IMR-90 (cell line): ENCODE results near the gene EXOC3L4. TPM values are rescaled to one million over a fixed set of nuclear protein-coding genes. Genes with fewer than 3 reads are reported as not detected.

ENCODE experiments used
- ATAC-seq: fragments of 200-7000 bp; cut with Tn5 transposase; 2 replicates; pipeline ENCODE4 v1.9.1; 2020; ENCODE audit warnings: low read depth, mild to moderate bottlenecking, moderate library complexity
- BruUV-seq: library from RNA; stranded (reverse); fragments of 400-500 nt; replicated peaks from 2 replicates; lab custom pipeline; 2021; lab: Mats Ljungman, UMichigan
- CTCF ChIA-PET: fragments of 300-600 bp; formaldehyde crosslinking; extraction: SDS; loops from one replicate; lab custom pipeline; 2021; ENCODE audit warnings: antibody characterized with exemption; lab: Yijun Ruan, JAX
- POLR2A ChIA-PET: fragments of 300-600 bp; sonication (Branson Sonifier 250); formaldehyde crosslinking; loops from one replicate; lab custom pipeline; 2022; ENCODE audit warnings: antibody characterized with exemption; ENCODE audit not compliant: unreplicated experiment; lab: Charles Lee
- DNase-seq: peaks from one replicate; pipeline ENCODE4 v3.0.0; 2013
- H2AFZ ChIP-seq: replicated peaks from 2 replicates; pipeline ENCODE3; 2013; ENCODE audit warnings: low read length, mild to moderate bottlenecking; ENCODE audit not compliant: poor library complexity
- H2AK5ac ChIP-seq: 2 replicates; pipeline ENCODE4 v1.6.1; 2013; ENCODE audit warnings: low read depth, low read length, inconsistent platforms
- H2AK9ac ChIP-seq: replicated peaks from 2 replicates; pipeline ENCODE3; 2013; ENCODE audit warnings: mild to moderate bottlenecking, low read depth, low read length, moderate library complexity; ENCODE audit not compliant: poor library complexity
- H2BK120ac ChIP-seq: 2 replicates; pipeline ENCODE4 v1.6.1; 2013; ENCODE audit warnings: low read depth, low read length, inconsistent platforms
- H2BK15ac ChIP-seq: 3 replicates; pipeline ENCODE4 v1.6.1; 2013; ENCODE audit warnings: low read depth, low read length, inconsistent platforms
- H2BK20ac ChIP-seq: 2 replicates; pipeline ENCODE4 v1.6.1; 2013; ENCODE audit warnings: low read depth, mild to moderate bottlenecking, inconsistent platforms, low read length, moderate library complexity
- H2BK5ac ChIP-seq: 2 replicates; pipeline ENCODE4 v1.6.1; 2013; ENCODE audit warnings: mild to moderate bottlenecking, low read depth, low read length, inconsistent platforms; ENCODE audit not compliant: poor library complexity, severe bottlenecking
- H3K14ac ChIP-seq: replicated peaks from 2 replicates; pipeline ENCODE4 v1.6.1; 2013; ENCODE audit warnings: low read depth, low read length, inconsistent platforms
- H3K18ac ChIP-seq: 2 replicates; pipeline ENCODE4 v1.6.1; 2013; ENCODE audit warnings: low read depth, low read length, control low read depth
- H3K23ac ChIP-seq: 2 replicates; pipeline ENCODE4 v1.6.1; 2013; ENCODE audit warnings: low read depth, low read length, inconsistent platforms
- H3K27ac ChIP-seq: 2 replicates; pipeline ENCODE4 v1.5.1; 2013; ENCODE audit warnings: mild to moderate bottlenecking, control low read depth, low read length; ENCODE audit not compliant: insufficient read depth
- H3K27me3 ChIP-seq: 2 replicates; pipeline ENCODE4 v1.6.1; 2013; ENCODE audit warnings: low read length; ENCODE audit not compliant: control insufficient read depth, insufficient read depth
- H3K36me3 ChIP-seq: 2 replicates; pipeline ENCODE4 v1.6.1; 2013; ENCODE audit warnings: low read length, mixed read lengths; ENCODE audit not compliant: control insufficient read depth, insufficient read depth
- H3K4ac ChIP-seq: 2 replicates; pipeline ENCODE4 v1.6.1; 2013; ENCODE audit warnings: low read depth, low read length, inconsistent platforms
- H3K4me1 ChIP-seq: 2 replicates; pipeline ENCODE4 v1.6.1; 2013; ENCODE audit warnings: low read length, mixed read lengths; ENCODE audit not compliant: control insufficient read depth, insufficient read depth
- H3K4me2 ChIP-seq: 2 replicates; pipeline ENCODE4 v1.6.1; 2013; ENCODE audit warnings: low read depth, mild to moderate bottlenecking, control low read depth, low read length, moderate library complexity
- H3K4me3 ChIP-seq: 2 replicates; pipeline ENCODE4 v1.5.1; 2013; ENCODE audit warnings: low read depth, mild to moderate bottlenecking, control low read depth, low read length, moderate library complexity; ENCODE audit not compliant: insufficient read depth
- H3K56ac ChIP-seq: 2 replicates; pipeline ENCODE4 v1.6.1; 2013; ENCODE audit warnings: low read length, inconsistent platforms; ENCODE audit not compliant: insufficient read depth; ENCODE audit errors: extremely low read depth
- H3K79me1 ChIP-seq, 2 experiments: 2 replicates each; pipeline ENCODE4 v1.6.1; 2013; ENCODE audit warnings: low read length in 2 of 2, inconsistent platforms in 1 of 2, low read depth in 1 of 2
- H3K9ac ChIP-seq: 2 replicates; pipeline ENCODE4 v1.6.1; 2013; ENCODE audit warnings: low read depth, low read length, control low read depth
- H3K9me1 ChIP-seq: 2 replicates; pipeline ENCODE4 v1.6.1; 2013; ENCODE audit warnings: low read length, inconsistent platforms; ENCODE audit not compliant: insufficient read depth
- H3K9me3 ChIP-seq: 2 replicates; pipeline ENCODE4 v1.6.1; 2013; ENCODE audit warnings: low read length; ENCODE audit not compliant: control insufficient read depth, insufficient read depth
- H4K20me1 ChIP-seq: 2 replicates; pipeline ENCODE4 v1.6.1; 2013; ENCODE audit warnings: low read length, inconsistent platforms; ENCODE audit not compliant: insufficient read depth
- H4K5ac ChIP-seq: 2 replicates; pipeline ENCODE4 v1.6.1; 2013; ENCODE audit warnings: mild to moderate bottlenecking, low read depth, low read length, control low read depth
- H4K8ac ChIP-seq, 2 experiments: 2 replicates each; pipeline ENCODE4 v1.6.1; 2013; ENCODE audit warnings: low read depth in 2 of 2, low read length in 2 of 2, control low read depth in 1 of 2, inconsistent platforms in 1 of 2
- H4K91ac ChIP-seq: 2 replicates; pipeline ENCODE4 v1.6.1; 2013; ENCODE audit warnings: low read depth, low read length, inconsistent platforms; ENCODE audit not compliant: insufficient read depth
- CEBPB ChIP-seq: IDR thresholded peaks from 2 replicates; pipeline ENCODE4 v1.6.1; 2012; ENCODE audit warnings: low read depth, low read length, improper control_type of control experiment
- CTCF ChIP-seq: conservative IDR thresholded peaks from 2 replicates; pipeline ENCODE4 v1.5.1; 2012; ENCODE audit warnings: mild to moderate bottlenecking, low read depth, low read length, improper control_type of control experiment
- NFE2L2 ChIP-seq: fragments of 150-350 bp; IDR thresholded peaks from 2 replicates; pipeline ENCODE4 v1.6.1; 2016; ENCODE audit warnings: low read depth, mild to moderate bottlenecking, low read length
- WGBS, 2 experiments: methylation state at CpG; one replicate each; pipeline versions ENCODE4 v1.1.5 to v1.1.7; 2013; ENCODE audit warnings: missing lambda C conversion rate in 2 of 2; ENCODE audit not compliant: insufficient read length in 1 of 2; ENCODE audit errors: extremely low coverage in 2 of 2; 5-methylcytosine and 5-hydroxymethylcytosine counted together
- dilution Hi-C: fragments of 300-500 bp; cut with HindIII; formaldehyde crosslinking; loops from one replicate; pipeline ENCODE4 v1.14.3; 2018; ENCODE audit warnings: low sequenced_read_pairs; ENCODE audit not compliant: unreplicated experiment
- in situ Hi-C: fragments of 300-500 bp; cut with MboI; formaldehyde crosslinking; loops from 3 replicates; pipeline ENCODE4 v1.14.3; 2019; ENCODE audit warnings: low sequenced_read_pairs, inconsistent platforms, mixed read lengths
- intact Hi-C: fragments of 100-400 bp; cut with micrococcal nuclease; formaldehyde crosslinking; loops from 2 replicates; pipeline ENCODE4 v1.10.0; 2022
- polyA plus RNA-seq, 3 experiments: library from polyadenylated mRNA; depleted of rRNA; stranded (reverse); fragments of >200 nt; gene quantifications; 2 replicates each; pipeline ENCODE4 v1.2.3, GENCODE V29; 2012; ENCODE audit warnings: low replicate concordance in 1 of 3
- total RNA-seq: library from RNA; depleted of rRNA; stranded (reverse); fragments of >200 nt; gene quantifications from 2 replicates; pipeline ENCODE4 v1.2.3, GENCODE V29; 2012
- TF ChIP-seq, protein P1 (sequence below): fragments of 150-350 bp; IDR thresholded peaks from 2 replicates; pipeline ENCODE4 v1.6.1; 2017; ENCODE audit warnings: mild to moderate bottlenecking, antibody characterized with exemption, low read length, low read depth

The EXOC3L4 gene
- total and polyA plus RNA-seq, 2 of the 4 experiments (the other 2 are of a cell fraction), result not detected

DNA sequence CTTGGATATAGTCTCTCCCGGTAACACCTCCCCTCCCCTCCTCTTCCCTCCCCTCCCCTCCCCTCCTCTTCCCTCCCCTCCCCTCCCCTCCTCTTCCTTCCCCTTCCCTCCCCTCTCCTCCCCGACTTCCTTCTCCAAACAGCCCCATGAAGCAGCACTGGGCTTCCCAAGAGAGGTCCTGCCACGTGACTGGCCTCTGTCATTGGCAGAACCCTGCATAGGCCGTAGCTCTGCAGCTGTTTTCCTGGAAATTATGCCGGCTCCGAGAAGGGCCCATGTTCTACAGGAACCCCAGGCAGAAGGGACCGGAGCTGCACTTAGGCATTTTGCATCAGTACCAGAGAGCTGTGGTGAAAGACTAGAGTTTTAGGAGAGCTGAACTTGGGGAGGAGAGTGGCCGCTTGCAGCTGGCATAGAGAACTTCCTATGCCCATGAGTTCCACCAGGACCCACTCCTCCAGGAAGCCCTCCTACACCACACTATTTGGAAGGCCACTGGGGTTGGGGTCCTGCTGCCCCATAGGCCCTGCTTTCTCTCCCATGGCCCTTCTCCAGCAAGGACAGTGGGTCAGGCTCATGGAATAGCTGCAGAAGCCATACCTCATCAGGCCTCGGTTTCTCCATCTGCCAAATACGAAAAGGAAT is 23.6 kb downstream of the EXOC3L4 start:
- Histone ChIP-seq H3K14ac (peak overlapping the region; percentile 37; the same call in 1 of the 2 replicates), H3K9ac (no peak overlapping the region), H4K5ac (peak overlapping the region; percentile 5; the same call in 1 of the 2 replicates), H2AK9ac (peak overlapping the region; percentile 23), H3K18ac (peak overlapping the region; percentile 24; the same call in 1 of the 2 replicates), H3K79me1 (no peaks in the 10 kb centered on the region), H3K4ac (peak overlapping the region; percentile 64; the same call in 1 of the 2 replicates), H2BK5ac (no peak overlapping the region), H3K9me3 (no peaks in the 10 kb centered on the region), H3K23ac (no peak overlapping the region), H3K4me1 (peaks cover 24% of the 10 kb centered on the region), H4K8ac (peak overlapping the region in 1 of 2 experiments; percentile 68; a peak in 1 of 4 replicates), H3K27ac (no peak overlapping the region), H4K91ac (peak overlapping the region; percentile 37; the same call in 1 of the 2 replicates), H3K56ac (no peak overlapping the region), H3K9me1 (no peaks in the 10 kb centered on the region), H3K36me3 (no peaks in the 10 kb centered on the region), H4K20me1 (no peaks in the 10 kb centered on the region), H3K4me3 (no peak overlapping the region), H3K27me3 (no peaks in the 10 kb centered on the region), H2AFZ (peak overlapping the region; percentile 79), H2BK120ac (no peak overlapping the region; the same call in 1 of the 2 replicates), H3K4me2 (no peak overlapping the region; the same call in 1 of the 2 replicates), H2BK20ac (peak overlapping the region; percentile 42; the same call in 1 of the 2 replicates), H2BK15ac (peak overlapping the region; percentile 34; the same call in 1 of the 3 replicates), H2AK5ac (peak overlapping the region; percentile 35)
- dilution Hi-C loops, result no loop called here
- 32% methylated on average over 2 of the region's 10 CpGs; no CpG with 5 or more reads in 1 of the 2 experiments for WGBS, 2 experiments
- ChIA-PET POLR2A (no interaction called here), CTCF (no interaction called here)
- BruUV-seq, result no TSS peak
- ATAC-seq, result peak; percentile 55
- in situ Hi-C loops, result no loop called here
- intact Hi-C loops, result no loop called here
- TF ChIP-seq CTCF (no peak), NFE2L2 (no peak), CEBPB (no peak)
- TF ChIP-seq, protein P1, sequence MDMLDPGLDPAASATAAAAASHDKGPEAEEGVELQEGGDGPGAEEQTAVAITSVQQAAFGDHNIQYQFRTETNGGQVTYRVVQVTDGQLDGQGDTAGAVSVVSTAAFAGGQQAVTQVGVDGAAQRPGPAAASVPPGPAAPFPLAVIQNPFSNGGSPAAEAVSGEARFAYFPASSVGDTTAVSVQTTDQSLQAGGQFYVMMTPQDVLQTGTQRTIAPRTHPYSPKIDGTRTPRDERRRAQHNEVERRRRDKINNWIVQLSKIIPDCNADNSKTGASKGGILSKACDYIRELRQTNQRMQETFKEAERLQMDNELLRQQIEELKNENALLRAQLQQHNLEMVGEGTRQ, result peak; percentile 62; the same call in 1 of the 2 replicates
- peak; percentile 35 for DNase-seq
